Measurements from ENCODE around the gene NEK7.

NEK7 gene

DNA sequence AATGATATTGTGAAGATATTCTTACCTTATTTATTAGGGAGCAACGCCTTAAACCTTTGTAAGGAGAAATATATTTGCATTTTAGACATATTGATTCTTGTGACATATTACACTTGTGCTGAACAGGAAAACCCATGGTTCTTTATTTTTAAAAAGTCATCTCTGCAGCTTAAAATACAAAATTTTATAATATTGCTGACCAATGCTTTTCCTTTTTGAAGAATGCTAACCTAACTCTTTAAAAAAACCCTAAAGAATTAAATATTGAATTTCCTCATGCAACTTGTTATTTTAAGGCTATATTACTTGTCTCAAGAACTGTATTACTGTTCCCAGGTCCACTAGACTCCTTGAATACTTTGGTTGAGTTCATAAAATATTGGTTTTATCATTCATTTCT is 99.0 kb downstream of the NEK7 start:
- DNase-seq (ENCODE audit: low spot score) = no peak

DNA sequence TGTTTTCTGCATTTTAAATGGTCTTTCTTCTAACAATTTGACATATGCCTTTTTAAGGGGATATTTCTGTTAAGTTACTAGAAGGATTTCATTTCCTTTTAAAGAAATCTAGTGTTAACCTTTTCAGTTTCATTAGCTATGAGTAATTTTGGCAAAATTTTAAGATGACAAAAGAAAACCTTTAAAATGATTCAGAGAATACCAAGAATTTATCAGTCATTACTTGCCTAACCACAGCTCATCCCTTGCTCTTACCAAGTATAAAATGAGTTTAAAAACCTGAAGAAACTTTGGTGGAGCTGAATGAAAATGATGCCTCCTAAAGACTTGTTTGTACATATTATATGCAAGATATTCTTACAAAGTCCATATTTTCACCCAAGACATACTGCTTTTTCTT is 101.7 kb downstream of the NEK7 start:
- DNase-seq (ENCODE audit: low spot score) = no peak

DNA sequence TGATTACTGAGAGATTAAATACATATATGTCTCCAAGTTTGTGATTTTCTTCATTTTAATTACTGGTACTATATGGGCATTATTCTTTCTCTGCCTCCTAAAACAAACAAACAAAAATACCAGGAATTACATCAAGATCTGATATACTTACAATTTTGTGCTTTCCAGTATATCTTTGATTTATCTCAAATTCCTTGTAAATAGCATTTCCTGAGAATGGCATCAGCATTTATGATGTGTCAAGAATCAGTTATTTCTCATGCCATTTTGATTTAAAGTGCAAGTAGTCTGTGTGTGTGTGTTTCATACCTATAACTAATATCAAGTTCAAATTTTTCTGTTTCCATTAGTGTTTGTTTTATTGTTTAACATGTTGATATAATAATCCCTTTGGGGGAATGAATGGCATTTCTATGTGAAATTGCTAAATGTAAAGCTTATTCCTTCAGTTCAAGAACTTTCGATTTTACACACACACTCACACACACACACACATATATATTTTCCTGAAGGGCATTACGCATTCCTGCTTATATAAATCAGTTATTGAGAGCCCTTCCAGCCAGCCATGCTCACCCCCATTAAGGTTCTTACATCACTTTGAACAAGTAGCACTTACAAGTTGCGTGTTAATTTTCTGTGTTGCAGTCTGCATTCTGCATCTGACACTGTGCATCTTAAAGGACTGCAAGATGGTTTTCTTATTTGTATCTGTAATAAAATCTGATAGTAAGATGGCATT is 102.7 kb downstream of the NEK7 start:
- DNase-seq (ENCODE audit: low spot score) = no peak

DNA sequence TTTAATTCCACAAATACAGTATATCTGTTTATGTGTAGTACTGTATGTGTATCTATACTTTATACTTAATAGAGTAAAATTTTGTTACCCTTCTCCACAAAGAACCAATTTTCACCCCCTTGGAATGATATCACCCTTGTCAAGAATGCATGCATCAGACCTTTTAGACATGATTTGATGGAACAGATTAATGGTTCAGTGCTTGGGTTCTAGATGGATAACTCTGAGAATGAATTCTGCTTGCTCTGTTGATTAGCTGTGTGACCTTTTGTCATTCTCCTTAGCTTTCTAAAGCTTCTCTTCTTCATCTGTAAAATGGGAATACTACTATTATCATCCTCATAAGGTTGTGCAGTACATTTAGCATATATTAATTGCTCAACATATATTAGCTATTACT is 105.1 kb downstream of the NEK7 start:
- DNase-seq (ENCODE audit: low spot score) = no peak

DNA sequence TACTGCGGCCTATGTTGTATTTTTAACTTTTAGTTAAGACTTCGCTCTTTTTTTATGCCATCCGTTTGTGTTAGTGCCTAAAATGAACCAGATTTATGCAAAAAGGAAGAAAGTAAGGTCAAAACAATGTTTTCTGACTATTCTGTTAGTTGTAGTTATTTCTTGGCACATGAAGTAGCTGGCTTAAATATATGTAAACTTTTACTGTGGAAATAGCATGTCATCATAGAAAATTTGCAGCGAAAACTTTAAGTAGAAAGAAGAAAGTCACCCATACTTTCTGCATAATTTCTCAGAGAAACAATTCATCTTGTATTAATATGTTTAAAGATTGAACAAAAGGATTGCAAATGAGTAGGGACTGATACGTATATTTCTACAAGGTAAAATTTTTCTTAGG is 106.4 kb downstream of the NEK7 start:
- no peak for DNase-seq (ENCODE audit: low spot score)

DNA sequence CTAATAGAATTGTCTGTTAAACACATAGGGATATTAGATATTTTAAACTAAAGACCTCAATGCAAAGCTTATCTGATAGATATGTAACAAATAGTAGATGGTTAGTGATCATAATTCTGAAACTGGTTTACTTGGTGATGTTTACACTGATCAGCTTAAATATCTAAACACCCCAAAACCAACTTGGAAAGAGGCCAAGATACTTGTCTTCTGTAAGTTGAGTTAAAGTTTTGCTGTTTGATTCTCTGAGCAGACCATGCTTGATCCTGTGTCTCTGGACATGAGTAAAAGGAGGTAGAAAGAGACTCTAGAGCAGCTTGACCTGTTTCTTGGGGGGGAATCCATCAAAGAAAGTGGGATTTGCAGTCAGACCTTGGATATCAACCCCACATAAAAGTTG is 107.5 kb downstream of the NEK7 start:
- DNase-seq (ENCODE audit: low spot score) = no peak

DNA sequence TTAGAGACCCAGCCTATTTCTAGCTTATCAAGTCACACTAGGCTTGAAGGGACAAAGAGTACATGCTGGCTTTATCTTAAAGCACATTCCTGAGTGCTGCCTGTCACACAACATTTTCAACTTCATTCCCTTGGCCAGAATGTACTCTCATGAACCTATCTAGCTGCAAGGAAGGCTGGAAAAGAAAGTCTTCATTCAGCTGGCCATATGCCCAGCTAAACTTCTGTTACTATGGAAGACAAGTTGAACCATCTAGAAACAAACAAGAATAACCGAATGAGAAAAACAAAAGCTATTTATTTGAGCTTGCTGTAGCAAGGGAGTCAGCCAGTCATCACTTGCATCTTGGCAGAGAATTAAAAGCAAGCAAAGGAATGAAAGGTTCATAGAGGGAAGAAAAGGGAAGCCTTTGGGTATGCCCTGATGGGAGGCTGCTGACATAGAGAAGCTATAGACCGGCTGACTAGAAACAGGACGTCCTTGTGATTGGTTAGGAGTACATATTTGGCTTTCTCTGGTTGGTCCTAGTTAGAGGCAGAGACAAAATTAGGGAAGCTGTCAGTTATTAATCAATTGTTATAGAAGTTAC is 108.4 kb downstream of the NEK7 start:
- DNase-seq (ENCODE audit: low spot score) = no peak

DNA sequence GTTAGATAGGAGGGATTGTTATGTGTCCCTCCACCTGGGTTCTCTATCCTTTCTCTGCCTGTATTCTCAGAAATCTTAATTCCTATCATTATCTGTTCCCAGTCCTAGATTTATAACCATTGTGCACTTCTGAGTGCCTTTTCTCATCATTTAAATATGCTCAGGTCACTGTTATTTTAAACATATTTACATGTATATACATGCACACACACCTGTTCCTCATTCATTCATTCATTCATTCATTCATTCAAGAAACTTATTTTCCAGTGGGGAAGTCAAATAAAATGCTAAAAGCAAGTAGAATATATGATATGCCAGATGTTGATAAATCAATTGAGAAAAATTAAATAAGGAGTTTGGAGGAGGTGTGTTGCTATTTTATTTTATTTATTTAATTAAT is 110.3 kb downstream of the NEK7 start:
- DNase-seq (ENCODE audit: low spot score) = no peak

DNA sequence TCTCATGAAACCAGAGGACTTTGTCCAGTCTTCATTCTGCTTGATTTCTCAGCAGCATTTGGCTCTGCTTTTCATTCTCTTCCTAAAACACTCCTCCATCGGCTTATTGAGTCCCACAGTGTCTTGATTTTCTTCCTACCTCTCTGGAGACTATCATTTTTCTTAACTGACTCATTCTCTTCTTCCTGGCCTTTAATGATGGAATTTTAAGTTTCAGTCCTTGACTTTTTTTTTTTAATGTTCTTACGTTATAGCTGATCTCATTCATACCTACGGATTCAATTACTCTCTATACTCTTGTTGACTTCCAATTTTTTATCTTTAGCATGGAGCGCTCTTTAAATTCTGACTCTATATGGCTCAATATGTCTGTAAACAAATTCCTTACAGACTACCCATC is 111.1 kb downstream of the NEK7 start:
- DNase-seq (ENCODE audit: low spot score) = no peak

DNA sequence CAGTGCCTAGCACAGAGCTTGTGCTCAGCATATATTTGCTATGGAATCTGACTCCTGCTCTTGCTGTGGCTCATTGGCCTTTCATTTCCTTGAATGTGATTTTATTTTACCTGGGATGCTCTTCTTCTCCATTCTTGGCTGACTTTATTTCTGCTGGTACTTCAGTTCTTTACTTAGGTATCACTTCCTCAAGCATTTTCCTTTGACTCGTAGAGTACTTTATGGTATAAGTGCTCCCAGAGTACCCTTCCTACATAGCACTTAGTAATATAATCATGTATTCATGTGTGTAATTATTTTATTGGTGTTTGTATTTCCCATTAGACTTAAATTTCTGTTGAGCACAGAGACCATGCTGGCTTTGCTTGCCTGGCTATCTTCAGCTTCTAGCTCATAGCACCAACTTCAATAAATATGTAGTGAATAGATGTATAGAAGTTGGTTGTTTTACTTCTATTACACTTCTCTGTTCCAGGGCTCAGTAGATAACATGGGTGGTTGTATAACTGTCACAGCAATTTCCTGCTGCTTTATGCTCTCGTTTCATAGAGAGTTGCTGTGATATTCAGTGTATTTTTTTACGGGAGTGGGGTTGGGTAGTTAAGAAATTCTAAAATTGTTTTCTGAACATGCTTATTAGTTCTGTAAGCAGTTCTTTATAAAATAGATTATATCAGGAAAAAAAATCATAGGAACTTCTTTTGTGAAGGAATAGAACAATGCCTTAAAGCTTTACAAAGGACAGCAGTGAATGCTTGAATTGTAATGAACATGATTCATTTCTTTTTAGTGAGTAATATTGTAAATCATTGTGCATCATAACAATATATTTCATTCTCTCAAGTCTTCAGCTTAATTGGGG is 112.2 kb downstream of the NEK7 start:
- DNase-seq (ENCODE audit: low spot score) = no peak

DNA sequence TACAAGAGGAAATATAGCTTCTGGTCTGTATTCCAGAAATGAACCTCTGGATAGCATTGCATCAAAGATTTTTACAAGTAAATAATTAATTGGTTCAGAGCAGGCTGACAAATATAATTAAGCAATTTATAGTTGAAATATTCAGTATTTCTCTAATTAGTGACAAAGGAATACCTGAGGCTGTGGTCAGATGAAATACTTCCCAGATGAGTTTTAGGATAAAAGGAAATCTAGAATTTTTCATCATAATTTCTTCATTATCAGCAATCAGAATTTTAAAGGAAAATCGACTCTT is 112.8 kb downstream of the NEK7 start:
- DNase-seq (ENCODE audit: low spot score) = no peak

DNA sequence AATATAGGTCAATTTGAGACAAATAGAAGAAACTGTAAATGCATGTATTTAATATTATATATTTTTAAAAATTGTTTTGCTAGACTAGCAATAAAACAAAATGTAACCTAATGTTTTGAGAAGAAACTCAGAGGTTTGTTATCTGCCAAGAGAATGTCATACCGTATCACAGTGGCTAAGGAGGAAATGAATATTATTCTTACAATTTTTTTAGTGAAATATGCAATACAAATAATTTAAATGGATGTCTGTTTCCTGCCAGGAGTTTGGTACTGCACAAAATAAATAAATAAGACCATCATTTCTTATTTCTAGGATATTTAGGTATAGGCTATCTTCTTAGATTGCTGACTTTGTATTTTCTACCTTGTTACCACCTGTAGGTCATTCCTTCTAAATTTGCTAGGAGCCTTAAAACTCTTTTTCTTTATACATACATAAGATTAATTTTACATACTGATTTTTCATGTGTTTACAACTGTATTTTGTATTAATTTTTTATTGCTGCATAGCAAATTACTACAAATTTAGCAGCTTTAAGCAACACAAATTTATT is 113.6 kb downstream of the NEK7 start:
- no peak for DNase-seq (ENCODE audit: low spot score)

DNA sequence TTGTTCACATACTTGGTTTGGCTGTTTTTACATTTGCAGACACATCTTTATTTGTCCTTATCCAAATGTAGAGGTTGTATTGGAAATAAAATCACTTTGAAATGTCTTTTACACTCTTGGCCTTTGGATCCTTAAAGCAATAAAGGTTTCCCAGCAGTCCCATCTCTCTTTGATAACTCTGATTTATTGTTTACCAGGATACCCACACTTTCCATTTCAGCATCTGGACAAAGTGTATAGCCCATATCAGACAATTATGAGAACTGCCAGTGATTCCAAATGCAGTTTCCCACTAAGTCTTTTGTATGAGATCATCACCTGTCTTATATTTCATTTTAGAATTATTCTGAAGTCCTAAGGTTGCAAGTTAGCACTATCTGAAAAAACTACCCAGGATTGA is 114.7 kb downstream of the NEK7 start:
- no peak for DNase-seq (ENCODE audit: low spot score)

DNA sequence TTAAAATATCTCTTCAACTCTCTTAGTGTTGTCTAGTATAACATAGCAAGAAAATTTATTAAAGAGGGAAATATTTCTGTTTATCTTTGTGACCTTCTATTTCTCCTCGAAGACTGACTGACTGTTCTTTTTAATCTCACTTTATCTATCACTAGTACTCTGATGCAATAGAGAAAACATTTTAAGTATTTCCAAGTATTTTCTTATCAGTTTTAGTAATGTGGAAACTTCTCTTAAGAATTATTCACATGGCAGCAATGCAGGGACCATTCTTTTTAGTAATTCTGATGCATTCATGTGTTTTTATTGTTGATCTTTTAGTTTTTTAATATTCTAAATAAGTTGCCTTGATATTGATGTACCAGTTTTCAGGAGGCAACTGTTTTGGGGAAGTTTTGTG is 115.7 kb downstream of the NEK7 start:
- DNase-seq (ENCODE audit: low spot score) = no peak

DNA sequence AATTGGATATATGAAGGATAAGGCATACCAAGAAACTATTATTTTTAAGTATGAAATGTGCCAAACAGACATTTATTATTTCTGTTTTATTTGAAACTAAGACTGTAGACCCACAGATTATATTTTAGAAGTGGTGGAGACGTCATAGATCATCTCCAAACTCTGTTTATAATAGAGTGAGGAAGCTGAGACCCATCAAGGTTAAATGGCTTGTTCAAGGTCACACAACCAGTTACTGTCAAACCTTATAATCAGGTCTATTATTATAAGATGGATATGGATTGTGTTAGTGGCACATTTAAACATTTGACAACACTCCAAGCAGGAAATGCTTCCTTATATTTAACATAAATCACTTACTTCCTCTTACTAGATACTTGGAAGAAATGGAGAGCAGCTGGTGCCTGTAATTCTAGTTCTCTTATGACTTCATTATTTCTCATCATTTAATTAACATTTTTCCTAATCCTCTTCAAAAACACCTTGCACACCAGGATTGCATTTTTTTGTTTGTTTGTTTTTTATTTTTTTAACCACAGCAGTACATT is 117.0 kb downstream of the NEK7 start:
- DNase-seq (ENCODE audit: low spot score) = no peak

DNA sequence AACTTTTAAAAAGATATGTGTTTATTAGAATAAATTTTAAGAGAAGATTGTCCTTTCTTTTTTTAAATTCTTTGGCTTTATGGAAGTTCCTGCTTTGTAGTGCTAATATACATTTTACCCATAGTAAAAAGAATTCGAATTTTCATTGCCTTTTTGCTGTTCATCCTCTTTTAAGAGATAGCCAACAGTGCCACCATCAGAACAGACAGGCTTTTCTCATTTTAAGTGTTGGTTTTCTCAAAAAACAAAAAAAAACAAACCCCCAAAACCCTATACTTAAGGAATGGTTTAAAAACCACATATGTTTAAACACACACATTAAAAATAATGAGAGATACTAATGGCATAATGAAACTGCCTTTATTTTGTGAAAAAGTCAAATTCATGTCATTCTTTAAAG is 118.8 kb downstream of the NEK7 start:
- DNase-seq (ENCODE audit: low spot score) = no peak

DNA sequence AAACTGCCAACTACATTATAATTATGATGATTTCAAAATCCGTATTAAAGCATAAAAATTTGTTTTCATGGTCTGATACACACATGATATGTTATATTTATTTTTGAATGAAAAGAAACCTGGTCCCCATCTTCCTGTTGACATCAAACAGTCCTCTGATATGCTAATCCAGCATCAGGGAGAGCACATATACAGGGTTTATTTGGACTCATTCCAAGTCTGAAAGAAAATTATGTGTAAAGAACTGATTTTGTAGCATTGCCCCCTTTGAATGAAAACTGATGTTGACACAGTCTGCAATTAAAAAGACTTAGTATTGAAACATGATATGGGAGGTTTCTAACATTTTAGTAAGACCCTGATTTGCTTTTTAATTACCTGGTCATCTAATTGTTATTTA is 119.4 kb downstream of the NEK7 start:
- DNase-seq (ENCODE audit: low spot score) = no peak

DNA sequence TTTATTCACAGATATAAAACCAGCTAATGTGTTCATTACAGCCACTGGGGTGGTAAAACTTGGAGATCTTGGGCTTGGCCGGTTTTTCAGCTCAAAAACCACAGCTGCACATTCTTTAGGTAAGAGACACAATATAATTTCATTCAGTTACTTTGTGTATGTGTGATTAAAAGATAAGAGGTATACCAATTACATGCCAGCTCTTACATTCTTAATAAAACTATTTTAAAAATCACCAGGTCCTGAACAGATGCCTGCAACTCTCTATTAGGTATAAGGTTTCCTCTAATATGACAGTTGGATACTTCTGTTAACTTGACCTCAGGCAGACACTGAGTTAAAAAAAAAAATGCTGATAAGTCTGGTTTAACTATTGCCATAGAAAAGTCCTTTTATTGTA is 122.1 kb downstream of the NEK7 start:
- DNase-seq (ENCODE audit: low spot score) = no peak

DNA sequence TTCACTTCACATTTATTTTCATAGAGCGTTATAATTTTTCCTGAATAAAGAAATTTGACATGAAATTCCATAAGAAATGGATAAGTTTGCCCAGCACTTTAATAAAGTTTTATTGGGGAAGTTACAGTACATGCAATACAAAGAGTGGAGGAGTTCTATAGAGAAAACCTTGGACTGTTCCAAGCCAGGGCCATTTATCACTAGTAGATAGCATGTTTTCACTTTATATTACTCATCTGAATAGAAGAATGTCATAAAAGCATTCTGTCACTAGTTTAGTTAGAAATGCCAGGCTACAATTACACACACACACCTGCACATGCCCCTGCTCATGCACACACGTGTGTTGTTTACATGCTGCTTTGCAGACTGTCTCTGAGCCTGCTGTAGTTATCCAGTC is 123.3 kb downstream of the NEK7 start:
- no peak for DNase-seq (ENCODE audit: low spot score)

DNA sequence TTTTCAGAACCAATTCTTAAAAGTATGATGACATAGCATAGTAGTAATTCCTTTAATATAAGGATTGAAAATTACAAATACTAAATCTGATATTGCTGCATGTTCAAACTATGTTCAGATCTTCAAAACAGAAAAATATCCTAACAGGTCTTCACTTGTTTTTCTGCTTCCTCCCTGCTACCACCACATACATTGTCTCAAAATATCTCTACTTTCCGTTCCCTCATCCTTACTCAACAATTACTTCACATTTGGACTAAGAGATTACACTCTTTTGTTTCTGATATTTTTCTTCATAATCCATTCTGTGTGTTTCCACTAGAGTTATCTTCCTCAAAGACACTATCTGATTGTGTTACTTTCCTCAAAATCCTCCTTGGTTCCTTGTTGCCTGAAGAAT is 125.1 kb downstream of the NEK7 start:
- DNase-seq (ENCODE audit: low spot score) = no peak

DNA sequence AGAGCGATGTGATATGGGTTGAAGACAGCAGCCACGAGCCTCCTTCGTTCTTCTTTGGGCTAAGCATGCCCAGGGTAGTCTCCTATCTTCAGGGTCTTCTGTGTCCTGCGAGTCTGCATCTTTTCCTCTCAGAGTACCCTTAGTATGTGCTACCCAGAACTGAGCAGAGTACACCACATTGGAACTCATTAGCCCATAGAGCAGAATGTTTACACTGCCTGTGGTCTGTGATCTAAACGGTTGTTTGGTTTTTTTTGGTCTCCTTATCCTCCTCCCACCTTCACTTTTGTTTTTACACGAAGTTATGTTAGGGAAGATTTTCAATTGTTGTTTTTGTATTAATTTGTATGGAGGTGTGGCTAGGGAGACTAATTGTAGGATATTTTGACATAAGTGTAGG is 126.4 kb downstream of the NEK7 start:
- no peak for DNase-seq (ENCODE audit: low spot score)

DNA sequence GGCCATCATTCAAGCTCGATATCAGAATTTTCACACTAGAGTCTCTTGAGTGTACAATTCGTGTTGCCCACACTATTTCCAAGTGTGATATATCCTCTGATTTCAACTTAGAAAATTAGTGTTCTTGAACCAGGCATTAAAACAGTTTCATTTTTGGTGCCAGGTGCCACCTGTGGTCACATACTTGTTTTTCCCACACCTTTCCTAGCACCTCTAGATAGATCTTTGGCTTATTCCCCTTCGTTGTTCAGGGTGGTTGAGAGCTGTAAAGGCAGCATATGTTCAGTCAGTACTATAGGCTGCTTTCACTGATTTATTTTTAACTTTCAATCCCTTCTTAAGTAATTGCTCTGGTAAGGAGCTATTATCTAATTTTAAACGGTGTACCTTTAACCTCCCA is 131.1 kb downstream of the NEK7 start:
- no peak for DNase-seq (ENCODE audit: low spot score)

DNA sequence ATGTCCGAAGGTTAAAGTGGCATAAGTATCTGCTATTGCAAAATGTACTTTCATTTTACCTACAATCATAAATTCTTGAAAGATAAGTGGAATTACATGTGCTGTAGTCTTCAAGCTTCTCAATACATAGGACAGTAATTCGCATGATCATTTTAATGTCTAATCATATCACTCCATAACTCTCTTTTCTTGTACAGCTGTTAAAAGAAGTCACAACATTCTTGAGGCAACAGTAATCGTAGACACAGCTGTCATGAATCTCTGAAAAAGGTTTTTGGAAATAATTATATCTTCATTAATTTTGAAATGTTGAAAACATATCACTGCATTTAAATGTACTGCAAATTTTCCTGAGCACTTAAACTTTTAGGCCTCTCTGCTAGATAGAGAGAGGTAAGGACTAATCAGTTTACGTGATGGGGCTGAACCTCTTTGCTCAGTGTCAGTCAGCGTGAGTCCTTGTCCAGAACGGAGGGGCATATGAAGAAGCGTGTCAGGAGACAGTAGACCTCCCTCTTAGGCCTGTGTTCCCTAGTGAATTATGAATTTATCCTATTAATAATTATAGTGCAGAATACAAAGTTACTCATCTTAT is 133.4 kb downstream of the NEK7 start:
- no peak for DNase-seq (ENCODE audit: low spot score)
